ENCODE results near the gene ZKSCAN7.

DNA sequence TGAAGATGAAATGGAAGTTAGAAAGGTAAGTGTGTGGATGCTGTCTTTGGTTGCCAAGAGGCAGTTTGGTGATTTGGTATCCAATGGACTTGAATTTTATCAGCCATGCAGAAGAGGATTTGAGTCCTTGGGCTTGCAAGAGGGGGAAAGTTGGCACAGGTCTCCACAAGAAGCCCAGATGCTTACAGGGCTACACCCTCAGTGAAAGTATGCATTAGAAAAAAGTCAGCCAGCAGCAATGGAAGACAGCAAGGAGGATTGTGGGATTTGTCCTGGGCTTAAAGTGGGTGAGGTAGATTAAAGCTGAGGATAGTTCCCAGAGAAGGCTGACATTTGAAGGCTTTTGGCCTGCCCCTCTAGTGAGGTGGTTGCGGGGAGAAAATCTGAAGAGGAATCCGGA lies 46.8 kb downstream of the ZKSCAN7 start:
- TF ChIP-seq CHD2 (IDR thresholded peaks at IDR 0.05; ENCODE audit: low read length) (no peak), SAP30 (IDR thresholded peaks at IDR 0.05; ENCODE audit: insufficient read depth, insufficient replicate concordance, low read length) (no peak)
- TF ChIP-seq, protein P1, sequence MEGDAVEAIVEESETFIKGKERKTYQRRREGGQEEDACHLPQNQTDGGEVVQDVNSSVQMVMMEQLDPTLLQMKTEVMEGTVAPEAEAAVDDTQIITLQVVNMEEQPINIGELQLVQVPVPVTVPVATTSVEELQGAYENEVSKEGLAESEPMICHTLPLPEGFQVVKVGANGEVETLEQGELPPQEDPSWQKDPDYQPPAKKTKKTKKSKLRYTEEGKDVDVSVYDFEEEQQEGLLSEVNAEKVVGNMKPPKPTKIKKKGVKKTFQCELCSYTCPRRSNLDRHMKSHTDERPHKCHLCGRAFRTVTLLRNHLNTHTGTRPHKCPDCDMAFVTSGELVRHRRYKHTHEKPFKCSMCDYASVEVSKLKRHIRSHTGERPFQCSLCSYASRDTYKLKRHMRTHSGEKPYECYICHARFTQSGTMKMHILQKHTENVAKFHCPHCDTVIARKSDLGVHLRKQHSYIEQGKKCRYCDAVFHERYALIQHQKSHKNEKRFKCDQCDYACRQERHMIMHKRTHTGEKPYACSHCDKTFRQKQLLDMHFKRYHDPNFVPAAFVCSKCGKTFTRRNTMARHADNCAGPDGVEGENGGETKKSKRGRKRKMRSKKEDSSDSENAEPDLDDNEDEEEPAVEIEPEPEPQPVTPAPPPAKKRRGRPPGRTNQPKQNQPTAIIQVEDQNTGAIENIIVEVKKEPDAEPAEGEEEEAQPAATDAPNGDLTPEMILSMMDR (IDR thresholded peaks at IDR 0.05; ENCODE audit: control extremely low read depth in 1 of 3, insufficient read depth in 1 of 3, low read depth in 1 of 3, low read length in 3 of 3): no peak
